Retina (tissue), 1 donor: ENCODE data around the gene MYDGF.

Source experiments
- DNase-seq: peaks from one replicate; pipeline ENCODE4 v3.0.0-alpha.2; 2016

The MYDGF gene

DNA sequence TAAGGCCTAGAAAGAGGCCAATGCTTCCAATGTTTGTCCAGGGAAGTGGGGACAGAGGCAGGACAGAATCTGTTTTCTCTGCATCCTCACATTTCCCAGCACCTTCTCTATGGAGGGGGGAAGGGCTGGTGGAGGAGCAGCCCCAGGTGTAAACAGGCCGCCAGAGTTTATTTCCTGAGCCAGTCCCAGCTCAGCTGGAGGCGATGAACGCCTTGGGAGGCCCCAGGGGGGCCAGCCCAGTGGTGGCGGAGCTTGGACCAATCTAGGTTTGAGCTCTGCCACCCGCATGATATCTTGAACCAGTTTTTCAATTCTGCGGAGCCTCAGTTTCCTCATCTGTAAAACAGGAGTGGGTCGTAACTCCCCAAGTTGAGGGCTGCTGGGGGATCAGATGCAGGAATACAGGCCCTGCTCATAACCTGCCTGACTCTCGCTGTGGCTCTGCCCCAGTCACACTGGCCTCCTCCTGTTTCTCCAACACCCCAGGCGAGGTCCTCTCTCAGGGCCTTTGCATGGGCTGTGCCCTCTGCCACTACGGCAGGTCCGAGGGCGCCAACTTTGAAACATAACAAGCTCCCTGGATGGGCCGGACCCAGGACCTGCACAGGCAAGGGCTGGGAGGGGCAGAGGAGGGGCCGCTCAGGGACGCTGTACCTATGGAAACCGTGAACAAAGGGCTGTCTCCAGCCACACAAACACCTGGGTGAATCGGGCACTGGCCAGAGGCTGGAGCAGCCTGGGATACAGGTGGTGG lies 29.7 kb downstream of the MYDGF start:
- no peak for DNase-seq

DNA sequence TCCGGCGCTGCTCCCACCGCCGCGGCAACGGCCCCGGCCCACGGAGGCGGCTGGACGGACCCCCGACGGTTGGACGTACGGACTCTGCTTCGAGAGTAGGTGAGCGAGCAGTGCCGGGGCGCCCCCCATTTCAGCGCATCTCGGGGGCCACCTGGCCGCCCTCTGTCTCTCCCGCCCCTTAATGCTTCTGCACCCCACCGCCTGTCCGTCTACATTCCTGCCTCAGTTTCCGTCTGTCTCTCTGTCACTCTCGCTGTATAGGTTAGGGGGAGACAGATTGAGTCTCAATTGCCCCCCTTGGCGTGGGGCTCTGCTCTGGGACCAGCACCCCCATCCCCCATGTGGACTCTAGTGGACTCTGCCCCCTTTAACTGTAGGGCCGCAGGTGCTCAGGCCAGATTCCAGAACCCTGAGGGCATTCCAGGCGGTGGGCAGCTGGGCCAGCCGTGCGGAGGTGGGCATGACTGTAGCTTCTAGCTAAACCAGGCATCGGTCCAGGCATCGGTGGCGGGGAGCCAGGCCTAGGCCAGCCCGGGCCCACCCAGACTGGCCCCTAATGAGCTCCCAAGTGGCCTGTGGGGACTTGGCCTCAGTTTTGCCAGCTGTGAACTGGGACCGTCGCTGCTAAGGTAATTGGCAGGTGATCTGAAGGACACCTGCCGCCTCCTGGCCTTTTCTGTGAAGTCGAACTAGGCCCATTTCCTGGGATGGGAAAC lies 30.5 kb downstream of the MYDGF start:
- DNase-seq = no peak

- DNase-seq = peak; percentile 87
Observed at GRCh38 chr19:4638828-4639530, 31.2 kb downstream of the MYDGF start, which contains the start of gene TNFAIP8L1. TSS of gene TNFAIP8L1 (plus strand) at chr19:4639516. CDS start at chr19:4651870, 12,354 bp downstream.

GRCh38 chr19:4638317-4638716 lies 31.8 kb downstream of the MYDGF start:
- no peak for DNase-seq

DNA sequence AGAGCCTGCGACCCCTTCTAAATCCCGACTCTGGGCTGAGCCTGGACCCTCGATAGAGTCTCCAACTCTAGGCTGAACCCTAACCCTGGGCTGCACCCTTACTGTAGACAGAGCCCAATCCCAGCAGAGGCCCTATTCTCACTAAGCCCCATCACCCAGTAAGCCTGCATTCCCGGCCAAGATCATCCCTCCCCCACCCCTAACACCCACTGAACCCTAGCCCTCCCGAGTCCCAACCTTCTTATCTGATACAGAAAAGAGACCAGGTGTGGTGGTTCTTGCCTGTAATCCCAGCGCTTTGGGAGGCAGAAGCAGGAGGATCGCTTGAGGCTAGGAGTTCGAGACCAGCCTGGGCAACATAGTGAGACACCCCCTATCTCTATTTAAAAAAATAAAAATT lies 33.4 kb downstream of the MYDGF start:
- no peak for DNase-seq

DNA sequence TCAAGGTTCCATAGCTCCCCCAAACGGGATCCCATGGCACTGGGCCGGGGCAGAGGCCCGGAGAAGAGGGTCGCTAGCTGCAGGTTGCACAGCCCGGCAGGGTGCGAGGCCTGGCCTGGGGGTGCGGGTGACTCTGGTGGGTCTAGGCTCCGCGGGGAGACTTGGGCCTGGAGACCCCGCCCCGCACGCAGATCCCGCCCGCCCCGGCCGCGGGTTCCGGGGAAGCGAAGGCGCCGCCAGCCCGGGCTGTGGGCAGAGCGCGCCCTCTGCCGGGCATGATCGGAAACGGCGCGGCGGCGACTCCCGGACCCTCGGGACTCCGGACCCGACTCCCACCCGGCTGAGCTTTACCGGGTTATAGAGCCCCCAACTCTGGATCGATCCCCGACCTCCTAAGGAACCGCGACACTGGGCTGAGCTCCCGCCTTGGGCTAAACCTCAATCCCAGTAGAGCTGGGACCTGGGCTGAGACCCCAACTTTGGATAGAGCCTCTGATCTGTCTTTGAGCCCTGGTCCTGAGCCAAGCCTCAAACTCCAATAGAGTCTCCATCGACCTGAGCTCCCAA lies 33.9 kb downstream of the MYDGF start:
- DNase-seq = peak; percentile 92

DNA sequence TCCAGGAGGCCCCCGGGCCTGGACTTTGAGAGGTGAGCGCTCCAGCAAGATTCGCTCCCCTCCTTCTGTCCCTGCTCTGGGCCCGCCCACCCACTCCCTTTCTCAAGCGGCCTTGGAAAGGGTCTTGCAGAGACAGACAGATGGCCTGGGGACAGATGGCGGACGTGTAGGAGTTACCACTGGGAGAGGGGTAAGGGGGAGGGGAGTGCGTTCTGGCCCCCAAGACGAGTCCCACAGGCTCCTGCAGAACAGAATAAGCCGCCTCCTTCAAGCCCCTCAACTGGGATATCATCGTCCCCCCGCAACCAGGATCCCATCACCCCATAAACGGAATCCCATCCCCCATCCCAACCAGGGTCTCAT lies 34.4 kb downstream of the MYDGF start:
- DNase-seq = no peak

DNA sequence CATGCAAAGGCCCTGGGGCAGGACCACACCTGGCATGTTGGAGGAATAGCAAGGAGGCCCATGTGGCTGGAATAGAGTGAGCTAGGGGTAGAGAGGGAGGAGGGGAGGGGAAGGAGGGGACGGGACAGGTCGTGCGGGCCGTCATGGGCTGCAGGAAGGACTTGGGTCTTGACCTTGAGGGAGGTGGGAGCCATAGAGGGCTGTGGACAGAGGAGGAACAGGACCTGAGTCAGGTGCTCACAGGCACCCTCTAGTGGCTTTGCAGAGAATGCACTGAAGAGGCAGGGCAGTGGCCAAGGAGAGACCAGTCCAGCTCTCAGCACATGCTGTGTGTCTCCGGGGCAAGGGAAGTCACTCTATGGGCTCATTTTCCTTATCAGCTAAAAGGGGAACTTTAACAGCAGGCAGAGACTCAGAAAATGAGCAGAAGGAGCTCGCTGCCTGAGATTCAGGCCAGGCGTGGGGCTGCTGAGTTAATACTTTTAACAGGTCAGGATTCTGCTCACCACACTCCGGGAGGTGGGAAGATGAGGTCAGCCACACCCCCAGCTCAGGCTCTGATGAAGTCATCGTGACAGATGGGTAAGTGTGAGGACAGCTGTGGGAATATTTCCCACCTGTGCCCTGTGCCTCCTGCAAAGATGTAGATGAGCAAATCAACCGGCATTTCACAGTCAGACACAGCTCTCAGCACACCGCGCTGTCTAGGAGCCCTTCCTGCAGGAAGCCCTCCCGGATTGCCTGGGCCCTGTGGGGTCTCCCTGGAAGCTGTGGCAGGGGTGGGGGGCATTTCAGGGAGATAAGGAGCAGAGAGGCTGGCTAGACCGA lies 36.8 kb downstream of the MYDGF start:
- DNase-seq = peak; percentile 60

DNA sequence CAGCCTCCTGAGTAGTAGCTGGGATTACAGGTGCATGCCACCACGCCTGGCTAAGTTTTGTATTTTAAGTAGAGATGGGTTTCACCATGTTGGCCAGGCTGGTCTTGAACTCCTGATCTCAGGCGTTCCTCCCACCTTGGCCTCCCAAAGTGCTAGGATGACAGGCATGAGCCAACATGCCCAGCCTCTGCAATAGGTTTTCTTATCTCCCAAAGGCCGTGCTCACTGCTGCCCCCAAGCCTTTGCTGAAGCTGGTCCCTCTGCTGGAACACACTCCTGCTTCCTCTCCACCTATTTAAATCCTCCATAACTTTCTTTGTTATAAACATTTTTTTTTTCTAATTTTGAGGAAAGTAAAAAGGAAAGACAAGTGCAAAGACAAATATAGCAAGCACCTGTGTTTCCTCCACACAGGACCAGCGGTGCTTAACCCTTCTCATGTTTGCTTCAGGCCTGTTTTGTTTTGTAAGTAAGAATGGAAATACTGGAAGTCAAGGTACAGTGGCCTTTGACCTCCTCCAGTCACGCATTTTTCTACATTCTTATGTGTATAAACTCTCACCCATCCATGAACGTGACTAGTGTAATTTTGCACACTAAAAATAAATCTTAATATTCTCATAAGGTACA lies 45.3 kb downstream of the MYDGF start:
- no peak for DNase-seq

DNA sequence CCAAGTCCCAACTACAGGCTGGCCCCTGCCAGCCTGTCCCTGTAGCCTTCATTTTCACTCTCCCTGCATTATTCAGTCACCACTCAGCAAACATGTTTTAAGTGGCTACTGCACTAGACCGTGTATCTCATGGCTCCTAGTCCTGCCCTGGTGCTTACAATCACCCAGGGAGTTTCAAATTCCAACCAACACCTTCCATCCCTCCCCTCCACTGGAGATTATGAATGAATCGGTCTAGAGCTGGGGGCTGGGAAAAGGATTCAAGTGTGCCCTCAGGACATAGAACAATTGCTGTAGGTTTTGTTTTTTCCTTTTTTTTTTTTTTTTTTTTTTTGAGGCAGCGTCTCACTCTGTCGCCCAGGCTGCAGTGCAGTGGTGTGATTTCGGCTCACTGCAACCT lies 45.8 kb downstream of the MYDGF start:
- DNase-seq = no peak

- DNase-seq = no peak
Observed at GRCh38 chr19:4622695-4623421, 47.3 kb downstream of the MYDGF start.

GRCh38 chr19:4620675-4621074 lies 49.5 kb downstream of the MYDGF start:
- no peak for DNase-seq

DNA sequence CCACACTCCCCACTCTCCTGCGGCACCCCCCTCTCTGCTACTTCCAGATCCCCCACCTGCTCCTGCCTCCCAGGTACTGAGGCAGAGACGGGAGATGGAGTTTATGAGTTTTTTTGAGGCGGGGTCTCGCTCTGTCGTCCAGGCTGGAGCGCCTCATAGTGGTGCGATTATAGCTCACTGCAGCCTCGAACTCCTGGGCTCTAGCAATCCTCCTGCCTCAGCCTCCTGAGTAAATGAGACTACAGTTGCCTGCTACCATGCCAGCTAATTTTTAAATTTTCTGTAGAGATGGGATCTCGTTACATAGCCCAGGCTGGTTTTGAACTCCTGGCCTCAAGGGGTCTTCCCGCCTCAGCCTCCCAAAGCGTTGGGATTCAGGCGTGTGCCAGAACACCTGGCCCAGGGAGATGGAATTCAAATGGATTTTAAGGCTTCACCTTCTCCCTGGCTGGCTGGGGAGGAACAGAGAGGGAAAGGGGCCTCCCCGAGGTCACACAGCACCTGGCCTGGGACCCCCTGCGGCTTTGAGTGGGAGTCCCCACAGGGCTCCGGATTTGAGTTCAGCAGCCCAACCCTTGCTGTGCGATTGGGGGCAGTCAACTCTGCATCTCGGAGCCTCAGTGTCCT lies 50.4 kb downstream of the MYDGF start:
- no peak for DNase-seq

GRCh38 chr19:4618019-4618418 lies 52.1 kb downstream of the MYDGF start:
- no peak for DNase-seq

DNA sequence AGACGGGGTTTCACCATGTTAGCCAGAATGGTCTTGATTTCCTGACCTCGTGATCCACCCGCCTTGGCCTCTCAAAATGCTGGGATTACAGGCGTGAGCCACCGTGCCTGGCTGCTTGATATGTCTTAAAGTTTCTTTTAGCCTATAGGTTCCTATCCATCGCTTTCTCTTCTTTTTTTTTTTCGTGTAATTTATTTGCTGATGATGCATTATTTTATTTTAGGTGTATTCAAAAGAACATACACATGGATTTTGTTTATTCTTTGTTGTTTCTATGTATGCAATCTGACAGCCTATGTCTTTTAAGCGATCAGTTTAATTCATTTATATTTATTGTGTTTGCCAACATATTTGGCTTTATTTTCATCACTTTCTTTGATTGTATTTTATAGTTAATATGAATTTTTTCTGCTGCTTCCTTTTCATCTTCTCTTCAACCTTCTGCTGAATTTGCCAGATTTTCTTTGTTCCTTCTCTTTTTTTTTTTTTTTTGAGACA lies 56.8 kb downstream of the MYDGF start:
- no peak for DNase-seq

DNA sequence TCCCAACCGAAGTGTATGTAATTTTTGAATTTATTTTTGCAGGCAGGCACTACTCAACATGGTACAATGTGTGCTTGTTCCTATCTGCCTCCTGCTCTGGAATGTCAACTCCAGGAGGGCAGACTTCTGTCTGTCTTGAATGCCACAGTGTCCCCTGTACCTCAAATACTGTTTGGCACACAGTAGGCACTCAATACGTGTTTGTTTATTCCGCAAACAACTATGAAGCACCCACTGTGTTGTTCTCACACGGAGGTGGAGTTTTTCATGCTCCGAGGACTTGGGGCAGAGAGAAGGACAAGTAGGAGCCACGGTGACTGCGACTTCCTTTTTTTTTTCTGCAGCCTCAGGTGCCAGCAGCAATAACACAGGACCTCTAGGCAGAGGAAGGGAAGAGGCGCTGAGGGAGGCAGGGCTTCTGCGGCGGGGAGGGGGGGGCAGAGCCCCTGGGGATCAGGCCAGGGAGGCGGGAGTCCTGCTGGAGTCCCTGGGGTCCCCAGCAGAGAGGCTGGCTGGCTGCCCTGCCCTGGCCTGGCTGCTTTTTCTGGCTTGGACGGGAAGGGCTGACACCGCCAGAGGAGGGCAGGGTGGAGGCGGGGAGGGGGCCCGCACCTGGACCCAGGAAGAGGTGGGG lies 60.1 kb downstream of the MYDGF start:
- DNase-seq = no peak
